Measurements from ENCODE around the gene ARHGDIB.

The ARHGDIB gene

DNA sequence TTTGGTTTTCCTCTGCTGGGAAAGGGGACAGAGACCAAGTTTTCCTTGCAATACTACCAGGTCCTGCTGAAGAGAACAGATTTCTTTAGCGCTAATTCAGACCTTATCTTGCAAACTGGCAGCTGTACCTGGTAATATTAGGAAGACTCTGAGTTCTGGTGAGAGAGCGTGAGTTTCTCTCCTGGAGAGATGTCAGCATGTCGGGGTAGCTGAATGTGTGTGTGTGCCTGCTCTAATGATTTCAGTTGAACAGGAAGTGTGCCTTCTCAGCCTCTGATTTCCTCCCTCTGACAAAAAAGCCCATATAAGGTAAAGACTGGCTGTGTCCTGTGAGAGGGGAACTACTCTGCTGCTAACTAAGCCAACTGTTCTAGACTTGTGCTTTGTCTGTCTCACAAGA, 12.7 kb downstream of the ARHGDIB start:
- Histone ChIP-seq H3K9me3 (ENCODE audit: low read length) (no peaks in the 10 kb centered on the region), H3K27me3 (ENCODE audit: insufficient read depth, low read length) (no peaks in the 10 kb centered on the region), H3K4me3 (ENCODE audit: low read length) (no peak overlapping the region), H3K4me1 (ENCODE audit: insufficient read depth, low read length) (peaks cover 28% of the 10 kb centered on the region), H3K36me3 (ENCODE audit: insufficient read depth, low read length) (no peaks in the 10 kb centered on the region), H2AFZ (ENCODE audit: low read depth, low read length) (no peak overlapping the region)

DNA sequence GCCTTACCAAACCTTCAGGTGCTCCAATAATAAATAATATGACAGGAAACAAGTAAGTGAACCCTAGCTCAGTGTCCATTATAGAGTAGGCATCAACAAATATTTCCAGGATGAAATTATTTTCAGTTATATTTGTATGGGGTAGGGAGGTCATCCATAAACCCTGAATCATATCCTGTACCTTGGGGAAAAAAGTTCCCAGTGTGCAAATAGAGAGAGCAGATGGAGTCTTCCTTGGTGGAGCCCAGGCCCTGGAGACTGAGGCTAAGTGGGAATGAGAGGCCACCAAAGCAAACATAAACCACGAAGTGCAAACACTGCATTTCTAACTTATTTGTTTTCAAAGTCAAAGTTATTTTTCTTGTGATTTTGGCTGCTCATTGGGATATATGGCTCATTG, 14.5 kb downstream of the ARHGDIB start:
- Histone ChIP-seq H3K36me3 (ENCODE audit: insufficient read depth, low read length) (no peaks in the 10 kb centered on the region), H3K27me3 (ENCODE audit: insufficient read depth, low read length) (no peaks in the 10 kb centered on the region), H3K9me3 (ENCODE audit: low read length) (no peaks in the 10 kb centered on the region), H2AFZ (ENCODE audit: low read depth, low read length) (no peak overlapping the region), H3K4me1 (ENCODE audit: insufficient read depth, low read length) (peaks cover 23% of the 10 kb centered on the region), H3K4me3 (ENCODE audit: low read length) (no peak overlapping the region)

DNA sequence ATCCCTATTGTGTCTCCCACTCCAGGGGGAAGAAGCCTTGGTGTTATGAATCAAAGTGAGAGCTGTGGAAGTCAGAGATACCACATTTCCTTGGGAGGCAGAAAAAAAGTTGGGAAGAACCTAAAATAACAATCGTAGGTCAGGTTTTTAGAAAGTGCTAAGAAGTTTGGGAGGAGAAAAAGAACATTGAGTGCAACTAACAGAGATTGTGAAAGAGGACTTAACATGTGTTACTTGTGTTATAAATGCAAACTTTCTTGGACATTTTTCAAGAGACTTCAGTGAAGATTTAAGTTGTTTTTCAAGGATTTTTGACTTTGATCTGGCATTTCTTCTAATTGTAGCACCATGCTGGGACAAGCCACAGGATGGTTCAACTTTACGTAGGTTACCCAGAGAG, 15.2 kb downstream of the ARHGDIB start:
- Histone ChIP-seq H3K4me1 (ENCODE audit: insufficient read depth, low read length) (peaks cover 22% of the 10 kb centered on the region), H2AFZ (ENCODE audit: low read depth, low read length) (no peak overlapping the region), H3K36me3 (ENCODE audit: insufficient read depth, low read length) (no peaks in the 10 kb centered on the region), H3K4me3 (ENCODE audit: low read length) (no peak overlapping the region), H3K9me3 (ENCODE audit: low read length) (no peaks in the 10 kb centered on the region), H3K27me3 (ENCODE audit: insufficient read depth, low read length) (no peaks in the 10 kb centered on the region)

DNA sequence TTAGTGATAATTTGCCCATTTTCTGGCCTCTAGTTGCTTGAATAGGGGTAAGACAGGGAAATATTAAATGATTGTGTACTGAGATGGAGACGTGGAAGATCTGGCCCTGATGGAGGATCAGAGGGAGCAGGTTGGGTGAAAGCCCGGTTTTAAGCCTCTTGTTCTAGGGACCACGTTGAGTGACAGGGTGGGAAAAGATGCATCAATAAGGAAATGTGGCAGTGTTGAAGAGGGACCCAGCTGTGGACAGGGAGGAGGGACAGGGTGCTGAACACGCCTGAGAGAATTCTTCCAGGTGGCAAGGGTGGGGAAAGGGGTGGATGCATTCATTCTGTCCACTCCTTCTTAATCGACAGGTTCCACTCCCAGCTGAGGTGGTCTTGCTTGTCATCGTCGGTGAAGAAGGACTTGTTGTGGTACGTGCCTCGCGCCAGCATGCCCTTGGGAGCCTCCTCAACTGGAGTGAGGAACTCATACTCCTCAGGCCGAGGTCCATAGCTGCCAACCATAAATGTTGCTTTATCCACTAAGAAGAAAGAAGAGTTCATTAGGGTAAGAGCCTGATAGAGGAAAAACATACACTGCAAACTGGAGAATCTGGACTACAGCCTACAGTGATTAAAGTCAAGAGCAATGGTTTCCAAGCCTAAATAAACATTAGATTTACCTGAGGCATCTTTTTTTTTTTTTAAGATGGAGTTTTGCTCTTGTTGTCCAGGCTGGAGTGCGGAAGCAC, 19.0 kb downstream of the ARHGDIB start:
- no peaks in the 10 kb centered on the region for H3K36me3 ChIP-seq (ENCODE audit: insufficient read depth, low read length)
- peaks cover 7% of the 10 kb centered on the region for H3K4me1 ChIP-seq (ENCODE audit: insufficient read depth, low read length)
- no peaks in the 10 kb centered on the region for H3K9me3 ChIP-seq (ENCODE audit: low read length)
- no peaks in the 10 kb centered on the region for H3K27me3 ChIP-seq (ENCODE audit: insufficient read depth, low read length)
- no peak overlapping the region for H3K4me3 ChIP-seq (ENCODE audit: low read length)
- no peak overlapping the region for H2AFZ ChIP-seq (ENCODE audit: low read depth, low read length)

DNA sequence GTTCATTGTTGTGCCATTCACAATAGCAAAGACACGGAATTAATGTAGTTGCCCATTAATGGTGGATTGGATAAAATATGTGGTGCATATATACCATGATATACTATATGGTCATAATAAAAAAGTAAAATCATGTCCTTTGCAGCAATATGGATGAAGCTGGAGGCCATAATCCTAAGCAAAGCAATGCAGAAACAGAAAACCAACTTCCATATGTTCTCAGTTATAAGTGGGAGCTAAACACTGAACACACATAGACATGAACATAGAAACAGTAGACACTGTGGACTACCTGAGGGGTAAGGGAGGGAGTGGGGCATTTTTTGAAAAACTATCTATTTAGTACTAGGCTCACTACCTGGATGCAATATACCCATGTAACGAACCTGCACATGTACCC, 20.0 kb downstream of the ARHGDIB start:
- Histone ChIP-seq H3K4me1 (ENCODE audit: insufficient read depth, low read length) (peaks cover 6% of the 10 kb centered on the region), H3K9me3 (ENCODE audit: low read length) (no peaks in the 10 kb centered on the region), H3K4me3 (ENCODE audit: low read length) (no peak overlapping the region), H3K27me3 (ENCODE audit: insufficient read depth, low read length) (no peaks in the 10 kb centered on the region), H2AFZ (ENCODE audit: low read depth, low read length) (no peak overlapping the region), H3K36me3 (ENCODE audit: insufficient read depth, low read length) (no peaks in the 10 kb centered on the region)

DNA sequence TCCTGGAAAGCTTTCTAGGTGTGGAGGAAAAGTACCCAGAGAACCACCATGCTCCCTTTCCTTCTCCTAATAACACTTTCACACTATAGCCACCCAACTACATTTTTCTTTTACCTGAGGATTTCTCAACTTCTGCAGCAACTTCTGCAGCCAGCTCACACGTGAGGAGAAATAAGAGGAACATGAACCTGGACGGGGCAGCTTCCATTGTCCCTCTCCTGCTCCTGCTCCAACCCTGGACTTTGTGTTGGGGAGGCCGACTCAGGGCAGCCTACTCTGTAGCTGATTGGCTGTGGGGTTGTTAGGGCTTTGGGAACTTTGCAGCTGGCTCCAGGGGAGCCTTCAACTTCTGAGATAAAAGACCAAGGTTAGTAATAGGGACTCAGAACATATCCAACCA, 23.1 kb downstream of the ARHGDIB start, which contains the start of gene ERP27:
TSS of gene ERP27 (minus strand) at position 237 of the 400 bp plus-strand sequence. CDS start at position 208, 29 bp downstream.
- no peak within 1 kb of the TSS for H2AFZ ChIP-seq (ENCODE audit: low read depth, low read length)
- H3K36me3 ChIP-seq (ENCODE audit: insufficient read depth, low read length) = no peaks in the 10 kb centered on the region
- H3K4me3 ChIP-seq (ENCODE audit: low read length) = no peak within 1 kb of the TSS
- H3K27me3 ChIP-seq (ENCODE audit: insufficient read depth, low read length) = no peaks in the 10 kb centered on the region
- no peaks in the 10 kb centered on the region for H3K9me3 ChIP-seq (ENCODE audit: low read length)
- no peaks in the 10 kb centered on the region for H3K4me1 ChIP-seq (ENCODE audit: insufficient read depth, low read length)

DNA sequence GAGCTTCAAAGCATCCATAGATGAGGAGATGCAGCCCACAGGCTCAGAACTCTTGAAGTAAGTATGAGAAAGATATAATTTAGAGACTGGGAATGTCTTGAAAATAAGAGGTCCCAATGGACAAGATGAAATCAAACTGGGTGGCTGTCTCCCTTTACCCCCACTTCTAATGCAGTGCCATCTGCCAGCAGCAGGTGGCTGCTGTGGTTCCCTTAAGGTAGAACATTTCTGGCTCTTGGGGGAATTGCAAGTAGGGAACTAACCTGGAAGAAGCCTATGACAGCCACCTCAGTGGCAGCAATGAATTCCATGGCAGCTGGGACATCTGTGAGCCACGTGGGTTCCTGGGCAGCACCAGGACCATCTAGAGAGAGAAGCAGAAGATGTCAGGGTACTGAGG, 23.7 kb downstream of the ARHGDIB start:
- H3K4me3 ChIP-seq (ENCODE audit: low read length) = no peak overlapping the region
- H3K36me3 ChIP-seq (ENCODE audit: insufficient read depth, low read length) = no peaks in the 10 kb centered on the region

DNA sequence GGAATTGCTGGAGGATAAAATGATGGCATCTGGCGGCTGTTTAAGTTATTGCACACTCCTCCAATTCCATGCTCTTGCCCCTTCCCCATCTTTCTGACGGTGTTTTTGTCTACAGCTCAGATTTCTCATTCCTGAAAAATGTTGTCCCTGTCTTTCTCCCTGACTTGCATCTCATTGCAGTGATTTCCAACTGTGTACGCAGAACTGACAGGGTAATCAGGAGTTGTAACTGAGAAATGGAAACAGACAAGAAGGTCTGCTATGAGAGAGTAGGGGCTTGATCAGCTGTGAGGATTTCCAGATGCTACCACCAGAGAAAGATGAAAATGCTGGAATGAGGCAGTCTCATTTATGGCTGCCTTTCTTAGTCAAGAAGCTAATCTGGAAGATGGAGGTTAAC, 24.4 kb downstream of the ARHGDIB start:
- no peak overlapping the region for H2AFZ ChIP-seq (ENCODE audit: low read depth, low read length)
- no peak overlapping the region for H3K4me3 ChIP-seq (ENCODE audit: low read length)
- no peaks in the 10 kb centered on the region for H3K4me1 ChIP-seq (ENCODE audit: insufficient read depth, low read length)
- H3K36me3 ChIP-seq (ENCODE audit: insufficient read depth, low read length) = no peaks in the 10 kb centered on the region
- H3K27me3 ChIP-seq (ENCODE audit: insufficient read depth, low read length) = no peaks in the 10 kb centered on the region
- no peaks in the 10 kb centered on the region for H3K9me3 ChIP-seq (ENCODE audit: low read length)

More for the DNA sequence above, 23.7 kb downstream of the ARHGDIB start:
- Histone ChIP-seq H3K9me3 (ENCODE audit: low read length) (no peaks in the 10 kb centered on the region), H3K27me3 (ENCODE audit: insufficient read depth, low read length) (no peaks in the 10 kb centered on the region), H2AFZ (ENCODE audit: low read depth, low read length) (no peak overlapping the region), H3K4me1 (ENCODE audit: insufficient read depth, low read length) (no peaks in the 10 kb centered on the region)

DNA sequence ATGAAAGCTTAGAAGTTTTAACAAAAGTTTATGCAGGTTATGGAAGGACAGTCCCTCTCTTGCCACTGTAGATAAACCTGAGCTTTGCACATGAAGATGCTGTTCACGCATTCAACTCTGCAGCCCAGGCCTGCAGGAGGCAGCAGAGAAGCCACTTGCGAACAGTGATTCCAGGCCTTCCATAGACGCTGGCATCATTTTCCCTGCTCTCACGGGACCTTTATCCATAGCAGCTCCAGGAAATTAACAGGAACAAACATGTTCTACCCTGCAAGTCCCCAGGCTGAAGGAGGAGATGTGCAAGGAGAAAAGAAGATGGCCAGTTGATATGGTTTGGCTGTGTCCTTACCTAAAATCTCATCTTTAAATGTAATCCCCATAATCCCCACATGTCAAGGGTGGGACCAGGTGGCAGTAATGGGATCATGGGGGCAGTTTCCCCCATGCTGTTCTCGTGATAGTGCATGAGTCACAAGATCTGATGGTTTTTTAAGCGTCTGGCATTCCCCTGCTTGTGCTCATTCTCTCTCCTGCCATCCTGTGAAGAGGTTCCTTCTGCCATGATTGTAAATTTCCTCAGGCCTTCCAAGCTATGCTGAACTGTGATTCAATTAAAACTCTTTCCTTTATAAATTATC, 25.1 kb downstream of the ARHGDIB start:
- no peak overlapping the region for H2AFZ ChIP-seq (ENCODE audit: low read depth, low read length)
- H3K36me3 ChIP-seq (ENCODE audit: insufficient read depth, low read length) = no peaks in the 10 kb centered on the region
- H3K4me1 ChIP-seq (ENCODE audit: insufficient read depth, low read length) = no peaks in the 10 kb centered on the region
- no peak overlapping the region for H3K4me3 ChIP-seq (ENCODE audit: low read length)
- no peaks in the 10 kb centered on the region for H3K27me3 ChIP-seq (ENCODE audit: insufficient read depth, low read length)
- no peaks in the 10 kb centered on the region for H3K9me3 ChIP-seq (ENCODE audit: low read length)

DNA sequence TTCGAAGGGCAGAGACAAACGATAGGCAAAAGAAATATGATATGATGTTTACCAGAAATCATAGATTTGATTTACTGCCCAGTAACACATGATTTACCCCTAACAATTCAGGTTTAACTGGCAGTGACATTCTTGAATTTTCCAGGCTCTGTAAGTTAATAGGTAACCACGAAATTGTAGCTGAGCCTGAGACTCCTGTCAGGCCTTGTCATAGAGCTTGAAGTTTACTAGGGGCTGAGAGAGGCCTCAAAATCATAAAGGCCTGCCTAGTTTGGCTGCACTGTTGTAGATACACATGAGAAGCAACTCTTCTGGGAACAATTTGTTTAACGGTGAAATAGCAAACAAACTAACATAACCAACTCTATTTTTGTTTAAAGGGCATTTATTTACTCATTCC, 26.4 kb downstream of the ARHGDIB start:
- no peaks in the 10 kb centered on the region for H3K36me3 ChIP-seq (ENCODE audit: insufficient read depth, low read length)
- H3K27me3 ChIP-seq (ENCODE audit: insufficient read depth, low read length) = no peaks in the 10 kb centered on the region
- no peaks in the 10 kb centered on the region for H3K9me3 ChIP-seq (ENCODE audit: low read length)
- no peaks in the 10 kb centered on the region for H3K4me1 ChIP-seq (ENCODE audit: insufficient read depth, low read length)
- no peak overlapping the region for H2AFZ ChIP-seq (ENCODE audit: low read depth, low read length)
- H3K4me3 ChIP-seq (ENCODE audit: low read length) = no peak overlapping the region

DNA sequence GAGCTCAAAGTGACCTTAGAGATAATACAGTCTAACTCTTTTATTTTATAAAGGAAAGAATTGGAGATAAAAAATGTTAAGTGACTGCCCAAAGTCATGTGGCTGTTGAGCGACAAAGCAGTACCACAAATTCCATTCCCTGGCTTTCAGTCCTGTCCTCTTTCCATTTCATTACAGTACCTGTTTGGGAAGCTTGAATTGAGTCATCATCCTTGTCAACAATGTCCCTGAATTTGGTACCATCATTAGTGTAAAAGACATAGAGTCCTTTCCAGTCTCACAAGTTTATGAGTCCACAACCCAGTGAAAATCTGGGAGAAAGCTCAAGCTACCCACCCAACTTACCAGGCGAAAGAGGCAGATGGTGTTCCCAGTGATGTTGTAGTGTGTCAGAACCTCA, 26.9 kb downstream of the ARHGDIB start:
- Histone ChIP-seq H3K9me3 (ENCODE audit: low read length) (no peaks in the 10 kb centered on the region), H2AFZ (ENCODE audit: low read depth, low read length) (no peak overlapping the region), H3K4me3 (ENCODE audit: low read length) (no peak overlapping the region), H3K27me3 (ENCODE audit: insufficient read depth, low read length) (no peaks in the 10 kb centered on the region), H3K4me1 (ENCODE audit: insufficient read depth, low read length) (no peaks in the 10 kb centered on the region), H3K36me3 (ENCODE audit: insufficient read depth, low read length) (no peaks in the 10 kb centered on the region)

DNA sequence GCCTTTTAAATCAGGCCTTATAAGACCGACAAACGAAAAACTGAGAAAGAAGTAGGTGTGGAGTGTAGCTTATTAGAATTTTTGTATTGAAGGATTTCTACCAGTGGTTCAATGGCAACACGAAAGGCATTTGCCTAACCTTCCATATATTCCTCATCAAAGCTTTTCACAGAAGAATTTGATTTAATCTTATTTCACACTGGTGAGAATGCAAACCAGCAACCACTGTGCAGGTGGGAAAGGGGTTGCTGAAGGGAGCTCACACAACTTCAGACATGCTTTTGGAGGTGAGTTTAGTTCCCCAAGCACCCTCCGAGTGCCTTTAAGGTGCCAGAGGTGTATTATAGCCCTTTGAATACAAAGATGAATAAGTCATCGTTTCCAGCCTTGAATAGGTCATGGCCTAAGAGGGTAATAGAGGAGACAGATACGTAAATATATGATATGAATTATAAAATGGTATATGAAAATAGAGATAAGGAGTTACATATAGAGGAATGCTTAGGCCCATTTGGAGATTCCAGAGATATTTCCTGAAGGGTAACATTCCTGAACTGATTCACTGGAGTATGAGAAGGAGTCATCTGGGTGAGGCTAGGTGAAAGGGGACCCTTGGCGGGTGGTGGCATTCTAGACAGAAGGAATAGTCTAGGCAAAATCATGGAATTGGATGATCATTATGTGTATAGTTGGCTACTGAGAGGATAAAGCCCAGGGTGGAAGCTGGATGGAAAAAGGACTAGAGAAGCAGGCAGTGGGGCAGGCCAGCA, 29.4 kb downstream of the ARHGDIB start:
- Histone ChIP-seq H3K4me1 (ENCODE audit: insufficient read depth, low read length) (peaks cover 2% of the 10 kb centered on the region), H3K9me3 (ENCODE audit: low read length) (no peaks in the 10 kb centered on the region), H3K27me3 (ENCODE audit: insufficient read depth, low read length) (no peaks in the 10 kb centered on the region), H3K36me3 (ENCODE audit: insufficient read depth, low read length) (no peaks in the 10 kb centered on the region), H2AFZ (ENCODE audit: low read depth, low read length) (no peak overlapping the region), H3K4me3 (ENCODE audit: low read length) (no peak overlapping the region)

DNA sequence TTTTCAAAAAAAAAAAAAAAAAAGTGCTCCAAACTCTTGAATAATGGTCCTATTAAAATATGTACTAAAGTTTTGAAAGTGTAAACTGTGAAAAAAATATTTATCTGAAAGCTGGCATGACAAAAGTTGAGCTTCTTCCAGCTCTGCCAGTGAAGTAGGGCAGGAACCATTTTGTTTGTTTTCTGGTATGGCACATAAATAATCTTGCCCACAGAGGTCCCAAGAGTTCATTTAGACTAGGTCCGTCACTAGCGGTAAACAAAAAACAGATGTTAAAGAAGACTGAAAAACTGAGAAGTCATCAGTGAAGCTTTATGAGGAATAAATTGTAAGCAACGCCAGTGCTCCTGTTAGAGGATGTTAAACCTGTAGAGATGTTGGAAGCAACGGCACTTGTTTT, 30.0 kb downstream of the ARHGDIB start:
- H2AFZ ChIP-seq (ENCODE audit: low read depth, low read length) = no peak overlapping the region
- H3K9me3 ChIP-seq (ENCODE audit: low read length) = no peaks in the 10 kb centered on the region
- H3K27me3 ChIP-seq (ENCODE audit: insufficient read depth, low read length) = no peaks in the 10 kb centered on the region
- no peaks in the 10 kb centered on the region for H3K36me3 ChIP-seq (ENCODE audit: insufficient read depth, low read length)
- H3K4me1 ChIP-seq (ENCODE audit: insufficient read depth, low read length) = peaks cover 2% of the 10 kb centered on the region
- no peak overlapping the region for H3K4me3 ChIP-seq (ENCODE audit: low read length)

Measured in neuron (in vitro differentiated cells).